Natural killer cell (primary cell): Measurements from ENCODE around the gene RIPOR2. TPM values are rescaled to one million over a fixed set of nuclear protein-coding genes. Genes with fewer than 3 reads are reported as not detected.

Source experiments
- ATAC-seq, 3 donors: fragments of 150-1000 bp in 2 of 3; fragments of 200-7000 bp in 1 of 3; cut with Tn5 transposase; 1 replicate in 1 of 3; 2 replicates in 2 of 3; pipeline ENCODE4 v1.10.0; 2021; ENCODE audit warnings: mild to moderate bottlenecking in 2 of 3, moderate library complexity in 2 of 3
- DNase-seq, 2 donors: peaks; one replicate each; pipeline versions ENCODE4 v3.0.0 to v3.0.0-alpha.2; 2013 to 2021; ENCODE audit warnings: mixed read lengths in 1 of 2
- H3K27ac ChIP-seq: one replicate; pipeline ENCODE4 v1.5.1; 2013; ENCODE audit warnings: mild to moderate bottlenecking, low read length
- H3K27me3 ChIP-seq: one replicate; pipeline ENCODE4 v1.6.1; 2013; ENCODE audit warnings: low read length; ENCODE audit not compliant: control insufficient read depth, insufficient read depth
- H3K36me3 ChIP-seq: one replicate; pipeline ENCODE4 v1.6.1; 2013; ENCODE audit warnings: low read length; ENCODE audit not compliant: control insufficient read depth, insufficient read depth
- H3K4me1 ChIP-seq: one replicate; pipeline ENCODE4 v1.6.1; 2013; ENCODE audit warnings: low read length; ENCODE audit not compliant: control insufficient read depth, insufficient read depth
- H3K4me3 ChIP-seq: one replicate; pipeline ENCODE4 v1.5.1; 2013; ENCODE audit warnings: low read length
- H3K9me3 ChIP-seq: one replicate; pipeline ENCODE4 v1.6.1; 2013; ENCODE audit warnings: low read length; ENCODE audit not compliant: control insufficient read depth, insufficient read depth
- H3K27ac Mint-ChIP-seq, 2 donors: one replicate each; pipeline ENCODE4 v1.8.0; 2022; ENCODE audit warnings: mild to moderate bottlenecking in 2 of 2, mixed read lengths in 2 of 2, moderate library complexity in 1 of 2
- H3K27me3 Mint-ChIP-seq, 2 donors: one replicate each; pipeline ENCODE4 v1.8.0; 2022; ENCODE audit warnings: low read depth in 2 of 2, mixed read lengths in 2 of 2
- H3K36me3 Mint-ChIP-seq: one replicate; pipeline ENCODE4 v1.8.0; 2022; ENCODE audit warnings: mixed read lengths
- H3K4me1 Mint-ChIP-seq, 2 donors: one replicate each; pipeline ENCODE4 v1.8.0; 2022; ENCODE audit warnings: mixed read lengths in 2 of 2
- H3K4me3 Mint-ChIP-seq: one replicate; pipeline ENCODE4 v1.8.0; 2022; ENCODE audit warnings: mild to moderate bottlenecking, moderate library complexity, mixed read lengths
- H3K9me3 Mint-ChIP-seq, 2 donors: one replicate each; pipeline ENCODE4 v1.8.0; 2022; ENCODE audit warnings: mixed read lengths in 2 of 2
- CTCF ChIP-seq: fragments of 200-600 bp; IDR thresholded peaks from one replicate; pipeline ENCODE4 v1.8.0; 2022; ENCODE audit warnings: antibody characterized with exemption
- WGBS: methylation state at CpG from one replicate; pipeline ENCODE4 v1.1.7; 2013; ENCODE audit warnings: missing lambda C conversion rate; ENCODE audit not compliant: insufficient coverage; 5-methylcytosine and 5-hydroxymethylcytosine counted together
- intact Hi-C: fragments of 100-400 bp; cut with micrococcal nuclease; formaldehyde crosslinking; loops from one replicate; pipeline ENCODE4 v1.14.2; 2022
- total RNA-seq, 4 donors: library from RNA; stranded (reverse); fragments of 120-200 nt in 1 of 4; gene quantifications; one replicate each; pipeline versions ENCODE4 v1.2.3 to v1.2.4, GENCODE V29; 2013 to 2022

RIPOR2 gene
- total RNA-seq, 3 donors from 2014 or later (not counting 1 experiment from before 2014, with no cell fraction given), result 234 to 312 (median 299) TPM

GRCh38 chr6:24936641-24937317 is 1.0 kb upstream of the RIPOR2 start:
- Histone ChIP-seq H3K27ac (peak overlapping the region; percentile 84), H3K9me3 (no peaks in the 10 kb centered on the region), H3K36me3 (peaks cover 5% of the 10 kb centered on the region), H3K4me3 (peak overlapping the region; percentile 85), H3K27me3 (no peaks in the 10 kb centered on the region), H3K4me1 (peaks cover 28% of the 10 kb centered on the region)
- WGBS, result 18% methylated on average over 5 of the region's 5 CpGs
- H3K9me3 Mint-ChIP-seq, result no peaks in the 10 kb centered on the region
- peaks cover 16% of the 10 kb centered on the region for H3K36me3 Mint-ChIP-seq
- no peak for TF ChIP-seq CTCF
- DNase-seq (peak; percentile 54 to 86), ATAC-seq (peak; percentile 67 to 80 (median 69))
- intact Hi-C loops, result loop anchor here (1.0 to 10.0 kb wide), 9 partner anchors 8 to 201 kb away; no protein-coding TSS in a partner anchor
- peak overlapping the region; percentile 99 for H3K4me3 Mint-ChIP-seq
- peak overlapping the region; percentile 71 to 89 for H3K27ac Mint-ChIP-seq
- no peaks in the 10 kb centered on the region for H3K27me3 Mint-ChIP-seq
- H3K4me1 Mint-ChIP-seq, result peaks cover 81 to 89% of the 10 kb centered on the region in 2 donors

GRCh38 chr6:24933868-24934401 is 1.8 kb downstream of the RIPOR2 start:
- Mint-ChIP-seq H3K4me1 (peaks cover 91 to 93% of the 10 kb centered on the region in 2 donors), H3K27ac (peak overlapping the region; percentile 71 to 89), H3K27me3 (no peaks in the 10 kb centered on the region), H3K9me3 (no peaks in the 10 kb centered on the region), H3K36me3 (peaks cover 16% of the 10 kb centered on the region), H3K4me3 (peak overlapping the region; percentile 99)
- Histone ChIP-seq H3K27ac (peak overlapping the region; percentile 67), H3K27me3 (no peaks in the 10 kb centered on the region), H3K9me3 (no peaks in the 10 kb centered on the region), H3K4me1 (peaks cover 40% of the 10 kb centered on the region), H3K4me3 (peak overlapping the region; percentile 85), H3K36me3 (peaks cover 26% of the 10 kb centered on the region)
- TF ChIP-seq CTCF, result peak; percentile 92
- ATAC-seq (peak; percentile 4 to 48 (median 26)), DNase-seq (peak in 1 of 2 donors; percentile 84)
- intact Hi-C loops, result loop anchor here (10.0 kb wide), 1 partner anchor 141 kb away; no protein-coding TSS in a partner anchor
- 20% methylated on average over 6 of the region's 7 CpGs for WGBS

GRCh38 chr6:24933266-24933665 is 2.5 kb downstream of the RIPOR2 start:
- WGBS, result 18% methylated on average over 3 of the region's 3 CpGs
- Mint-ChIP-seq H3K27me3 (no peaks in the 10 kb centered on the region), H3K4me3 (peak overlapping the region; percentile 99), H3K4me1 (peaks cover 93 to 94% of the 10 kb centered on the region in 2 donors), H3K9me3 (no peaks in the 10 kb centered on the region), H3K27ac (peak overlapping the region; percentile 71 to 89), H3K36me3 (peaks cover 16% of the 10 kb centered on the region)
- Histone ChIP-seq H3K27ac (peak overlapping the region; percentile 67), H3K4me1 (peaks cover 40% of the 10 kb centered on the region), H3K4me3 (peak overlapping the region; percentile 85), H3K36me3 (peaks cover 33% of the 10 kb centered on the region), H3K9me3 (no peaks in the 10 kb centered on the region), H3K27me3 (no peaks in the 10 kb centered on the region)
- intact Hi-C loops, result loop anchor here (10.0 kb wide), 1 partner anchor 142 kb away; no protein-coding TSS in a partner anchor
- ATAC-seq, result no peak
- DNase-seq, result no peak
- TF ChIP-seq CTCF, result no peak
